ENCODE data around the gene TTLL9.
"Not testable (repeated sequence)": the region's sequence is repeated elsewhere in the genome, so short reads cannot be mapped to it uniquely, and the experiment has no call there.

Gene TTLL9

DNA sequence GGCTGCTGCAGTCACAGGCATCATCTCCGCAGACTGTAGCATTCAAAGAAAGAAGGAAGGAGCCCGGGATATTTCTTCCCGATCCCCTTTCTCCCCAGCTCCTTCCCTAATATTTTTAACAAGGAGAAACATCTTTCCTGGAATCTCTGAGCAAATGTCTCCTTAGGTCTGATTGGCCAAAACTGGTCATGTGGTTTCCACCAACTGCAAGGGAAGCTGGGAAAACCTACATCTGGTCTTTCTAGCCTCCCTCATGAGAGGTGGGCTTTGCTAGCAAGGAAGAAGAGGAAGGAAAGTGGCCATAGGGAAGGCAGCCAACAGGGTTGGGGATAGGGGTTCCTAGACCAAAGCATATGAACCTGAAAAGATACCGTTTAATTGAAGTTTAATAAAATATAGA is 46.3 kb downstream of the TTLL9 start:
- Histone ChIP-seq H3K9me3 (ENCODE audit: severe bottlenecking) (no peaks in the 10 kb centered on the region), H3K4me3 (ENCODE audit: low read depth, low read length) (no peak overlapping the region), H3K36me3 (no peaks in the 10 kb centered on the region), H3K27me3 (ENCODE audit: insufficient read depth, low read depth, severe bottlenecking) (no peaks in the 10 kb centered on the region), H3K27ac (no peak overlapping the region)
- no peak for DNase-seq
- no peak for TF ChIP-seq CTCF (IDR thresholded peaks at IDR 0.05; ENCODE audit: low read depth, low read length)

GRCh38 chr20:31917962-31918412 is 47.6 kb downstream of the TTLL9 start:
- not testable (repeated sequence) for DNase-seq; H3K27me3 ChIP-seq (ENCODE audit: insufficient read depth, low read depth, severe bottlenecking); H3K36me3 ChIP-seq; H3K9me3 ChIP-seq (ENCODE audit: severe bottlenecking); H3K27ac ChIP-seq; H3K4me3 ChIP-seq (ENCODE audit: low read depth, low read length)

DNA sequence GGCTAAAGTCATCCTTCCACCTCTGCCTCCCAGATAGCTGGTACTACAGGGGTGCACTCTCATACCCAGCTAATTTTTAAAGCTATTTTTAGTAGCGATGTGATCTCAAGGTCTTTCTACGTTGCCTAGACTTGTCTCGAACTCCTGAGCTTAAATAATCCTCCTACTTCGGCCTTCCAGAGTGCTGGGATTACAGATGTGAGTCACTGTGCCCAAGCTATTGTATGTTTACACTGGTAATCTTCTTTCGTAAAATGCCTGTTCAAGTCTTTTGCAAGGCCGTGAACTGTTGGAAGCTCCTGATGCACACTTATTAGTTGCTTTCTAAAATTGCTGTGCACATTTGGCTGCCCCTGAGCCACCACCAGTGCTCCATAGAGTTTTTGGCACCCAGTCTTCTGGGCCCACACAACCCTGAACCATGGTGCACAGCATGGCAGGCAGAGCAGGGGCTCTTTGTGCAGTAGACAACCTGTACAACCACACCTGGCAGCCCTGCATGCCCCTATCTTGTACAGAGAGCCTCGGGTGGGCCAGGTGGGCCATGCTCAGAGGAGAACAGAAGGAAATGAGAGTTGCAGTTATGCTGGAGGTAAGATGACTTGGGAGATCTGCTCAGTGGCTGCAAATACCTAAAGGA is 48.2 kb downstream of the TTLL9 start:
- DNase-seq: no peak
- Histone ChIP-seq H3K36me3 (no peaks in the 10 kb centered on the region), H3K4me3 (ENCODE audit: low read depth, low read length) (no peak overlapping the region), H3K9me3 (ENCODE audit: severe bottlenecking) (no peaks in the 10 kb centered on the region), H3K27ac (no peak overlapping the region), H3K27me3 (ENCODE audit: insufficient read depth, low read depth, severe bottlenecking) (no peaks in the 10 kb centered on the region)
- TF ChIP-seq CTCF (IDR thresholded peaks at IDR 0.05; ENCODE audit: low read depth, low read length): no peak

DNA sequence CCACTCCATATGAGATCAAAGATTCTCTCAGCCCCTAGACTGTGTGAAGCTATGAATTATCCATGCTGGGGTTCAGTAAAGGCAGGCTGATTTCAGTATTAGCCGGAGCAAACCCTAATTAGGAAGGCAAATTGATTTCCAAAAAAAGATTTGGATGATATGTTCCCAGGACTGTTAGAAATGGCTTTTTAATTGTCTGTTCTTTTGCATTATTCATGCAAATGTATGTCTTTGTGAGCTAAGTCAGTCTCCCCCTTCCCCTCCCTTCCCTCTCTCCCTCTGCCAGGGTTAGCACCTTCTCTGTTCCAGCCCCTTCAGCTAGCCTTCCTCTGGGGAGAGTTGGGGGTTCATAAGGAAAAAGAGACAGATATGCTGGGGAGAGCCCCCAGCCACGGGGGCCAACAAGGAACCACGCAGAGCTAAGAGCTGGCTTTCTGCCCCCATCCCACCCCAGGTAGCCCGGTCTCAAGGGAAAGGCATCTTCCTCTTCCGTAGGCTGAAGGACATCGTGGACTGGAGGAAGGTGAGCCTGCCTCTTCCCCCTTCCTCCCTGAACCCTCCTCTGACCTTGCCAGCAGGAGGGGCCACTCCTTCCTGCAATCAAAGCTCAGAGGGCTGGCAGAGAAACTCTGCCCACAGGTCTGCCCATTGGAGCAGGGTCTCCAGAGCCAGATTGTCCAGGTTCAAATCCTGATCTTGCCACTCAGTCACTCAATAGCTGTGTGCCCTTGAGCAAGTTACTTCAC is 49.1 kb downstream of the TTLL9 start:
- no peaks in the 10 kb centered on the region for H3K27me3 ChIP-seq (ENCODE audit: insufficient read depth, low read depth, severe bottlenecking)
- no peaks in the 10 kb centered on the region for H3K36me3 ChIP-seq
- no peak overlapping the region for H3K4me3 ChIP-seq (ENCODE audit: low read depth, low read length)
- no peak for DNase-seq
- no peaks in the 10 kb centered on the region for H3K9me3 ChIP-seq (ENCODE audit: severe bottlenecking)
- no peak for TF ChIP-seq CTCF (IDR thresholded peaks at IDR 0.05; ENCODE audit: low read depth, low read length)
- H3K27ac ChIP-seq: no peak overlapping the region

- H3K27ac ChIP-seq: no peak overlapping the region
- H3K9me3 ChIP-seq (ENCODE audit: severe bottlenecking): no peaks in the 10 kb centered on the region
- no peak for DNase-seq
- no peaks in the 10 kb centered on the region for H3K36me3 ChIP-seq
- no peak for TF ChIP-seq CTCF (IDR thresholded peaks at IDR 0.05; ENCODE audit: low read depth, low read length)
- H3K4me3 ChIP-seq (ENCODE audit: low read depth, low read length): no peak overlapping the region
- H3K27me3 ChIP-seq (ENCODE audit: insufficient read depth, low read depth, severe bottlenecking): no peaks in the 10 kb centered on the region
Observed at GRCh38 chr20:31920275-31920855, 49.9 kb downstream of the TTLL9 start.

- H3K27me3 ChIP-seq (ENCODE audit: insufficient read depth, low read depth, severe bottlenecking); DNase-seq: not testable (repeated sequence)
Observed at GRCh38 chr20:31921480-31921879, 51.0 kb downstream of the TTLL9 start.

More at GRCh38 chr20:31921480-31921879, 51.0 kb downstream of the TTLL9 start:
- not testable (repeated sequence) for H3K27ac ChIP-seq; H3K36me3 ChIP-seq; H3K4me3 ChIP-seq (ENCODE audit: low read depth, low read length); H3K9me3 ChIP-seq (ENCODE audit: severe bottlenecking)

All from WERI-Rb-1 (cell line).